GM23338 (cell line): ENCODE results near the gene NLRC4.

Experiments
- CTCF ChIP-seq, 2 experiments: fragments of 200-600 bp in 1 of 2; sonication (generic) in 1 of 2; conservative IDR thresholded peaks; 2 replicates each; pipeline versions ENCODE4 v1.5.1 to v1.6.1; 2016 to 2017; ENCODE audit warnings: antibody characterized with exemption in 2 of 2, low read depth in 2 of 2, mild to moderate bottlenecking in 2 of 2, moderate library complexity in 1 of 2
- ETS1 ChIP-seq: IDR thresholded peaks from 2 replicates; pipeline ENCODE4 v1.6.1; 2016; ENCODE audit warnings: antibody characterized with exemption
- EZH2 ChIP-seq: fragments of 200-600 bp; sonication (generic); IDR thresholded peaks from one replicate; pipeline ENCODE4 v1.8.0; 2017; ENCODE audit warnings: antibody characterized with exemption, mild to moderate bottlenecking, low read depth; ENCODE audit not compliant: unreplicated experiment
- POLR2AphosphoS5 ChIP-seq: IDR thresholded peaks from 2 replicates; pipeline ENCODE4 v1.6.1; 2016; ENCODE audit warnings: antibody characterized with exemption, low read depth

DNA sequence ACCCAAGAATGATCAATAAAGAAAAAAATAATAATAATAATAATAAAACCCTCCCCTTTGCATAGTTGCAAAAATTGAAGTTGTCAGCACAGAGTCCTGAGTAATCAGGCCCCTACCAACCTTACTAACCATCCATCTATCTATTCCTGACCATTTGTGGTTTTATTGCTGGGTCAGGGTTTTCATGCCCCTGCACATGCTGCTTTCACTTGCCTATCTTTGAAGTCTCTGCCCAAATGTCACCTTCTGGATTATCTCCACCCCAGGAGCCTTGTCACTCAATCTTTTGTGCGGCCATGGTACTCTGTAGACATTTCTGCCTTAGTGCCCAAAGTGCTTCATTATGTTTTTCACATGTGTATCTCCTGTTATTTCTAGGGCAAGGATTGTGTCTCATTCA, 63.9 kb downstream of the NLRC4 start:
- TF ChIP-seq CTCF (conservative IDR thresholded peaks at IDR 0.05; ENCODE audit: low read depth in 2 of 2) (no peak), POLR2AphosphoS5 (no peak), ETS1 (no peak), EZH2 (no peak)
